Measurements from ENCODE around the gene EDIL3. TPM values are rescaled to one million over a fixed set of nuclear protein-coding genes. Genes with fewer than 3 reads are reported as not detected.

EDIL3 gene
- total and polyA plus RNA-seq, 2 of the 8 experiments (the other 6 are each of a cell fraction or from before 2014, with no cell fraction given), result 14.7 to 47.2 TPM

DNA sequence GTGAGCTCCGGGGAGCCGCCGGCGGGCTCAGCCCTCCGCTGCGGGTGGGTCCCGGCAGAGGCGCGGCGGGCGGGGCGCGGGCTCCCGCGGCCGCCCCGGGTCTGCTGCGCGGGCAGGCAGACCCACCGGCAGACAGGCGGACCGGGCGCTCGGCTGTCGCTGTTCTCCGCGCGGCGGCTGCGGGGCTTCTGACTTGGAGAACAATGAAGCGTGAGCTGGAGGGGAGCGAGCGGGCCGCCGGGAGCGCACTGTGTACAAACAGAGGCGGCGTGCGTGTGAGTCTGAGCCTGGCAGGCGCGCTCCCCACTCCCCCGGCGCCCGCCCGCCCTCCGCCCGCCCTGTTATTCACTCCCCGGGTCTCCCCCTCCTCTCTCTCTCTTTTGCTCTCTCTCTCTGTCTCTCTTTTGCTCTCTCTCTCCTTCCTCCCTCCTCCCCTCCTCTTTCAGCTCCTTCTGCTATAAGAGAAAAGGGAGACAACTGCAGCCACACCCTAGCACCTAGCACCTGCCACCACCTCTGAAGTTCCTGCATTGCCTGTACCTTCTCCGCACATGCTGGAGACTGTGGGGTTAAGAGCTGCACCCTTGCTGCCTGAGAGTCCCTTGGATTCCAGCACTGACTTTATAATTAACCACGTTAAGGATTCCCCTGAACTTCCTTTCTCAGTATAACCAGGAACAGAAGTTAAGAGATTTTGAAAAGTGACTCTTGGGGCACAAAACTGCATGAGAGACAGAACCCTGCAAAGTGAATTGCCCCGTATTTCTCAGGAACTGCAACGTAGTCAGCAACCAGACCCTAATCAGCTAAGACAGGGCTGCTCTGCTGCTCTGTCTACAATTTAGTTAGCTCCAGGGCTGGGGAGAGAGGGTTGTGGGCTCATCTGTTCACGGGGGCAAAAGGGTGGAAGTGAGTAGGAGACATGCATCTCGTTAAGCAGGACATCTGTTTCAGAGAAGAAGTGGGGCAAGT, at the start of gene EDIL3 (continued):
- TF ChIP-seq, protein P1, sequence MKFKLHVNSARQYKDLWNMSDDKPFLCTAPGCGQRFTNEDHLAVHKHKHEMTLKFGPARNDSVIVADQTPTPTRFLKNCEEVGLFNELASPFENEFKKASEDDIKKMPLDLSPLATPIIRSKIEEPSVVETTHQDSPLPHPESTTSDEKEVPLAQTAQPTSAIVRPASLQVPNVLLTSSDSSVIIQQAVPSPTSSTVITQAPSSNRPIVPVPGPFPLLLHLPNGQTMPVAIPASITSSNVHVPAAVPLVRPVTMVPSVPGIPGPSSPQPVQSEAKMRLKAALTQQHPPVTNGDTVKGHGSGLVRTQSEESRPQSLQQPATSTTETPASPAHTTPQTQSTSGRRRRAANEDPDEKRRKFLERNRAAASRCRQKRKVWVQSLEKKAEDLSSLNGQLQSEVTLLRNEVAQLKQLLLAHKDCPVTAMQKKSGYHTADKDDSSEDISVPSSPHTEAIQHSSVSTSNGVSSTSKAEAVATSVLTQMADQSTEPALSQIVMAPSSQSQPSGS (IDR thresholded peaks at IDR 0.05; ENCODE audit: low read length), result no peak
- TF ChIP-seq CREB1 (IDR thresholded peaks at IDR 0.05) (no peak), TAF7 (optimal IDR thresholded peaks at IDR 0.05; ENCODE audit: borderline replicate concordance, low read depth, low read length) (no peak), BRCA1 (IDR thresholded peaks at IDR 0.05; ENCODE audit: low read depth, low read length) (no peak), RAD21 (IDR thresholded peaks at IDR 0.05 in 1 of 2, conservative IDR thresholded peaks at IDR 0.05 in 1 of 2; ENCODE audit: low read depth in 2 of 2, low read length in 2 of 2) (no peak; a peak in 1 of 4 replicates), HDAC2 (IDR thresholded peaks at IDR 0.05; ENCODE audit: borderline replicate concordance in 1 of 2, low read depth in 2 of 2, low read length in 2 of 2) (no peak), RBBP5 (IDR thresholded peaks at IDR 0.05; ENCODE audit: borderline replicate concordance, low read depth, low read length) (no peak; the same call in 1 of the 2 replicates)

All from H1 (cell line).